Cortex of kidney (tissue), 1 donor: ENCODE results near the gene RILP.

Source experiments
- DNase-seq: peaks from one replicate; lab custom pipeline; 2025; lab: John Stamatoyannopoulos, UW

The RILP gene

DNA sequence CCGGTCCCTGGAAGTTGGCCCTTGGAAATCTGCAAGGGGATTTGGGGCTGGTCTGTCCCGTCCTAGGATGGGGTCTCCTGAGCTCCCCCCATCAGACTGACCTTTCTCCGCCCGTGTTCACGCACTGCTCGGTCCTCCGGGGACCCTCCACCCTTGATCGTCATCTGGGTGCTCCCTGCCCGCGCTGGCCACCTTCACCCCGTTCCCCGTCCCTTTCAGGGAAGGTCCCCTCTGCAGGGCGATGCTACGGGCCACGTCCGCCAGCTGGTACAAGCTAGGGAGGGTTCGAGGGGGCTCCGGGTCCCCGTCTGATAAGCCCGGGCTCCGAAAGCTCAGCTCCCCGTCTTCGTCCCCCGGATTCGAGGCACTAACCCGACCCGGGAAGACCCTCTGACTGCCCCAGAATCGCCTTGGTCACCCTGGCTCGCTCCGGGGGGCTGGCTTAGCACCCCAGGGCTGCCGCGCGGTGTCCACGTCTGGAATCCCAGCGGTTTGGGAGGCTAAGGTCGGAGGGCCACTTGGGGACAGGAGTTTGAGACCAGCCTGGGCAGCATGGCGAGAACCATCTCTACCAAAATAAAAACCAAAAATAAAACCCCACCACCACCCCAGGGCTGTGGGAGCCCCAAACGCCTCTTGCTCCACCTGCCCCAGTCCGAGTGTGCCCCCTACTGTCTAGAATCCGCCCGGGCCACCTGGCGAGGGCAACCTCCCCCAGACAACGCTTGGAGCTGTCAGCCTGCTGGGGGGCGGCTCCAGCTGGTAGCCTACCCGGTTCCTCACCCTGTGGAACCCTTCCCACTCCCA is 20.0 kb downstream of the RILP start:
- no peak for DNase-seq

DNA sequence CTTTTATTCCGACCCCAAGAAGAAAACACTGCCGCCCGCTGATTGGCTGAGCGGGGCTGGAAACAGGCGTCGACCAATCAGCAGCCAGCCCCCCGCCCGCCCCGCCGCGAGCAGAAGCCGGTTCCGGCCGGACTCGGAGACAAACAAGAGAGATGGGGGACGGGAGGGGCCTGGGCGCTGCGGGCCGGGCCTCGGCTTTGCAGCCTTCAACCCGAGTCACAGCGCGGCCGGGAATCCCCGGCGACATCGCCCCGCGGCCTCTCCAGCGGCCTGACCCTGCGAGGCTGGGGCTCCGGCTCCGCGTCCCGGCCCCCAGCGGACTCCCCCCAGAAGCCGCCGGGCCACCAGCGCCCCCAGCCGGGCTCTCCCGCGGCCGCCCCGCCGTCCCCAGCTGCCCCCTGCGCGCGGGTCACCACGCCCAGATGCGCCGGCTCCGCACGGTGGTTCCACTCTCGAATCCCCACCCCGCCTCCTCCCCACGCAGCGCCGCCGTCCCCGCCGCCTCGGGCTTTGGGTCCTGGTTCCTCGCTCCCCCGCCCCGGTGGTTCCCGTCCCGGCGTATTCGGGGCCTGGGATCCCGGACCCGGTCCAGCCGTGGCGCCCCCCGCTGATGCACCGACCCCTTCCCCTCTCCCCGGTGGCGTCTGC is 20.7 kb downstream of the RILP start:
- DNase-seq, result peak; percentile 72

DNA sequence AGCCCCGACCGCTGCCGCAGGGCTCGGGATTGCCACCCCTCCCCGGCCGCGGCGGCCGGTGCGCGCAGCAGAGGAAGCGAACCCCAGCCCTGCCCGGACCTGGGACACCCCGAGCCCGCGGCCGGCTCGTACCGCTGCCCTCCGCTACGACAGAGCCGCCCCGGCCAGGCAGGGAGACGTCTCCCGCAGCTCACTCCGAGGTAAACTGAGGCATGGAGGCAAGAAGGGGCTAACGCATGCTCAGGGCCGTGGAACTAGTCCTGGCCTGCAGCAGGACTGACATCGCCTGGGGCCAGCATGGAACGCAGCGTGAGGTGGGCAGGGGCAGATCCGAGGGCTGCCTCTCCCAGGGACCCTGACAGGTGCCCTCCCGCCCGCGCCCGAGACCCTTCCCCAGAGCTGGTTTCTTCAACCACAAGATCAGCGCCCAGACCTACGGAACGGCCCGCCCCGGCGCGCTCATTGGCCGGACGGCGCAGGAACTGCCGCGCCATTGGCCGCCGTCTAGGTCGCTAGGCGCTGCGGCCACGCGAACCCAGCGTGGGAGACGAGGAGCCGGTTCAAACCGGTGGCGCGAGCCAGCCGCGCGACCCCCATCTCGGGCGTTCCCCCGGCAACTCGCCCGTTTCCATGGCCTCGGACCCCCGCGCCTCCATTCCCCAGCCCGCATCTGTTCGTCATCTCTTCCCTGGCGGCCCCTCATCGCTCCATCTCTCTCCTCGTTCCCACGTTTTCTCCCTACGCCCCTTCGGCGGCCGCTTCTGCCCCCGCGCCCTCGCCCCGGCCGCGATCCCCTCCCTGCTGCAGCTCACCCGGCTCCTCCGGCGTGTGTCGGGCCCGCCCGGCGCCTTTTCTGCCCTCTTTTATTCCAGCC is 21.4 kb downstream of the RILP start, which contains the start of gene SLC43A2:
SLC43A2 (minus strand) TSS at position 853 of the 874 bp plus-strand sequence. CDS start 960 bp downstream, outside the sequence.
- no peak for DNase-seq

DNA sequence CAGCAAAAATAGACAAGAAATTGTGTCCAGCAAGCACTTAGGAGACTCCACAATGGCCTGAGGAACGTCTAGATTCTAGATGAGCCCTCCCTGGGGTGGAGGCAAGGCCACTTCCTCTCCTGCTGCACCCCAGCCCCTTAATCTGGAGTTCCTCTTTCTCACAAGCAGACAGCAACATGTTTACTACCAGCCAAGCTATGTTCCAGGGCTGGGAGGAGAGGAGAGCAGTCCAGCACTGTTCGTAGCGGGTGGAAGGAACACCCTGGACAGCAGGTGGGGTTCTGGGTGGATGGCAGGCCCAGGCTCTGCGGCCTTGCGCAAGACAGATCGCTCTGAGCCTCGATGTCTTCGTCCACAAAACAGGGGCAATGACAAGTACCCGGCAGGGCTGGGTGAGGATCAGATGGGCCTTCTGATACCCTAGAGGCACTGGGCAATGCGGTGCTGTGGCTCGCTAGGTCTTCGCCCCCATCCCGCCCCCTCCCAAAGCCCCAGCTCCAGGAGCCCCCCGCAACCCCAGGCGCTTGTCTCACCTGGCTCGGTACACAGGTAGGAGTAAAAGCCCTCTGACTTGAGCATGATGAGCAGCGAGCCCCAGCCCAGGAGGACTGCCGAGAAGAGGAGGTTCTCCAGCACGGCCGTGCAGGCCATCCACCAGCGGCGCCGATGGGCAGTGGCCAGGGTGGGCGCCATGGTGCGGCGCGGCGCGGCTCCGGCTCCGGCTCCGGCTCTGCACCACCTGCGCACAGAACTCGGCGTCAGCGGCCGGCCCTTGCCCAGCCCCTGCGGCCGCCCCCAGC is 22.3 kb downstream of the RILP start:
- DNase-seq, result no peak

DNA sequence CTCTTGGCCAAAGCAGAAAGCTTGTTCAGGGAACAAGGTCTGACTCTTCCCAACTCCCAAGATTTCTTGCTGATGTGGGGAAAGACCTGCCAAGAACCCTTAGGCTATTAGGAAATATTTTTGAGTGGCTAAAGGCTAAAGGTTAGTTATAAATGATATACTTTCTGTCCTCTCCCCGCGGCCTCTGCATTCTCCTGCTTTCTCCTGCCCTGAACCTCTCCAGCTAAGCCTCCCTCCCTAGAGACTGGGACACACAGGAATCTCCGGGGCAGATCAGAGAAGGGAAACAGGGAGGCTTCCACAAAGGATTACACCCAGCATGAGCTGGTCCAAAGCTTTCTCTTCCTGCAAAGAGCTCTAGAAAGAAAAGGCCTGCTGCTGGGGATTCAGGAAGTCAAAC is 23.3 kb downstream of the RILP start:
- no peak for DNase-seq

DNA sequence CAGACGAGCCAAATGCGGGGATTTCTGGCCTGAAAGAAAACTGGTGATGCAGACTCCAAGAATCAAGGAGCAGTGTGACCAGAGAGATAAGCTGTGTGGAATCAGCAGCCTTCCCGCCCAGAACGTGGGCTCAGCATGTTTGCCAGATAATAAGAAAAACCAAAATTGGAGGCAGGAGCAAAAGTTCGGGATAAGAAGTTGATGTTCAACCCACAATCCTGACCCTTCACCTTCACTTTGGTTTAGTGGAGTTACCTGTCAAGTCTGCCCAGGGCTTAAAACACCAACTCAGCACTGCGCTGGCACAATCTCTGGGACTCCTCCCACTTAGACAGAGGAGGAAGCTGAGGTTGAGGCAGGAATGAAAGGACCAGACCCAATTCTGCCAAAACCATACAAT is 24.1 kb downstream of the RILP start:
- DNase-seq, result no peak

DNA sequence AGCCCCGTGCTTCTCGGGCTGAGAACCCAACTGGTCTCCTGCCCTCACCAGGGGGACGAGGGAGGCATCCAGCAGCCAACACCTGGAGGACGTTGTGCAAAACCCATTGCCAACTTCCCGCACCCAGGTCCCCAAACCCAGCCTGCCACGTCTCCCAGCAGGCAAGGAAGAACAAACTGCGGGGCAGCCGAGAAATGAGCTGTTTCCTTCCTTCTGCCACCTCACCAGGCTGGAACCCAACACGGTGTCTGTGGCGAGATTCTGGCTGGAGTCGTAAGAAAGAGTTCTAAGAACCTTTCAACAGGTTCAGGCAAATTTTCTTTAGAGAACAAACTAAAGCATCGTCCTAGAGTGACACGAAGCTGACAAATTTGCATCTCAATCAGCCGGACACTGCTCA is 24.6 kb downstream of the RILP start:
- no peak for DNase-seq

DNA sequence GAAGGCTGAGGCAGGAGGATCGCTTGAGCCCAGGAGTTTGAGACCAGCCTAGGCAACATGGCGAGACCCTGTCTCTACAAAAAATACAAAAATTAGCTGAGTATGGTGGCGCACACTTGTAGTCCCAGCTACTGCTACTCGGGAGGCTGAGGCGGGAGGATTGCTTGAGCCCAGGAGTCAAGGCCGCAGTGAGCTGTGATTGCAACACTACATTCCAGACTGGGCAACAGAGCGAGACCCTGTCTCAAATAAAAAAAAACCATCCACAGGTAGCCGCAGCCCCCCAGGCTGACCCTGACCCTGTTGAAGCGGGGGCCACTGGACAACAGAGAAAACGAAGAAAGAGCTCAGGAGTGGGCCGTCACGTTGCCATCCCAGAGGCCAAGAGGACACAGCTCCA is 25.0 kb downstream of the RILP start:
- no peak for DNase-seq

DNA sequence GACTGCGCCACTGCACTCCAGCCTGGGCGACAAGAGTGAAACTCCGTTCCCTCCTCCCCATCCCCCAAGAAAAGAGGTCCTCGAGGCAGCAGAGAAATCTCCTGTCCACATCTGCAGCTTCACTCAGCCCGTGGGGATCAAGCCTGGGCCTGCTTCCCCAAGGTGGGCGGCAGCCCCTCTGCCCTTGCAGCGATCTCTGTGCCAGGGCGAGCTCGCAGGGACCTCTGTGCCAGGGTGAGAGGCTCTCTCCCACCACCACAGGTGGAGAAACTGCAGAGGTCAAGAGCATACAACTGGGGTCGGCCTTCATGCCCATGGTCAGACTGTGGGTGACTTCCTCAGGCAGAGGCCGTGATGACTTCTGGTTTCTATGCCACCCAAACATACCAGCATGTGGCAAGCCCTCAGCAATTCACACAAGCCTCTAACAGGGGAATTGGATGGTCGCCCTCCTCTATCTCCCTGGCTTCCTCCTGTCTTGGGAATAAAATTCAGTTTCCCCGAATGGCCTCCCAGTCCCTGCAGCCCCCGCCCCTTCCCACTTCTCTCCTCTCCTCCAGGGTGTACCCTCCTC is 26.5 kb downstream of the RILP start:
- DNase-seq, result no peak

DNA sequence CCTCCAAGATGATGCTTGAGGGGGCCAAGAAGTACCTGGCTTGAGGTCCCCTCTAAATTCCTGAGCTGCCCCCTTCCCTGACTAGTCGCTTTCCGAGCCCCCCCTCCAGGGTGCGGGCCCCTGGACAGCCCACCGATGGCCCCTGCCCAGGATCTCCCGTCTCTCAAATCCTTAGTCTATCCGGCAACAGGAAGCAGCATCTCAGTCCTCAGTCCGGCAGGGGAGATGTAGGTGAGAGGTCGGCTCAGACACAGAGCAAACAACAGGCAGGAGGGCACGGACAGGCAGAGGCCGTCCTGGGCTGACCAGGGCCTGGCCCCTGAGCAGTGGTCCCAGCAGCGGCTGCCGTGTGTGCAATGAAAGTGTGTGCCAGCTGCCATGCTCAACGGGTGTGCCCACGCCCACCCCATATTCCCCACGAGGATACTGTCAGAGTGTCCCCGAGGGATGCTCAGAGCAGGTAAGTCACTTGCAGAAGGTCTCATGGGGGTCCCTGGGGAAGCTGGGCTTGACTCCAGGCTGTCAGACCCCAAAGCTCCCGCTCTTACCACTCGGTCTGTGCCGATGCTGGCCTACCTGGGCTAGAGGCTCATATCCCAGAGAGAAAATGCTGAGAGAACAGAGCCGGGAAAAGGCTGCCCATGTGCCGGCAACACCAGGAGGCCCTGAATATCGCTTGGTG is 28.3 kb downstream of the RILP start:
- no peak for DNase-seq

DNA sequence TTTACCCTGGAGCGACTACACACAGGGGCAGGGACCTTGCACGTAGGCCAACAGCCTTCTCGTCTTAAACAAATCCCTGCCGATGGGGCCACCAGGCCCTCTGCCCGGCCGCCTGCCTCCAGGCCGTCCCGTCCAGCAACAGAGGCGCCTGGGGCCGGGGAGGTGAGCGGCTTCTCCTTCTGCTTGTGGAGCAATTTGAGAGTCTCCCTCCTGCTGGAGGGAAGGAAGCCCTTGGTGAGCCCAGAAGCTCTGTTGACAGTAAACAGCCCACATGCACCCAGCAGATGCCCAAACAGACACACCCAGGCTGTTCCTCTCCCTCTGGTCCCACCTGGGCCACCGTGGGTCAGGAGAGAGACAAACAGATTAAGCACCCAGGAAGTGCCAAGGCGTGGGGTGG is 29.2 kb downstream of the RILP start:
- no peak for DNase-seq

DNA sequence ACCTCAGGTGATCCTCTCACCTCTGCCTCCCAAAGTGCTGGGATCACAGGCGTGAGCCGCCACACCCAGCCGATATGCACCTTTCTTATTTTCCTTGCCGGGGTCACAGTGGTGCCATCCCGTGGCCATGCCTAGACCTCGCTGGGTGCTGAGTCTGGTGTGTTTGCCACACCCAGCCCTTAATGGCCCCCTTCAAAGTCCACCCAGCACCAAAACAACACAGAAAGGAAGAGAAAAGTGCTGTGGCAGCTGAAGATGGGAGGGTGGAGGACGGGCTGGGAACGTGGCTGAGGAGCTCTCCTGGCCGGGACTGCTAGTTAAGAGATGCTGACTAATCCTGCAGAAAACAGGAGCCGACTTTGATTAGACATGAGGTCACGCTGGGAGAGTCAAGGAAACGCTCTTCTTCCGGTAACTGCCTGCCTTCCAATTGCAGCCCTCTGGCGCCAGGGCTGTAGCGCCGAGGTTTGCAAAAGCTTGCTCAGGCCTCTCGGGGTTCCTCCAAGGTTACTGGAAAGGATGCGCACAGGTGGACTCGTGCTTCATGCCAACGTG is 32.0 kb downstream of the RILP start:
- no peak for DNase-seq

DNA sequence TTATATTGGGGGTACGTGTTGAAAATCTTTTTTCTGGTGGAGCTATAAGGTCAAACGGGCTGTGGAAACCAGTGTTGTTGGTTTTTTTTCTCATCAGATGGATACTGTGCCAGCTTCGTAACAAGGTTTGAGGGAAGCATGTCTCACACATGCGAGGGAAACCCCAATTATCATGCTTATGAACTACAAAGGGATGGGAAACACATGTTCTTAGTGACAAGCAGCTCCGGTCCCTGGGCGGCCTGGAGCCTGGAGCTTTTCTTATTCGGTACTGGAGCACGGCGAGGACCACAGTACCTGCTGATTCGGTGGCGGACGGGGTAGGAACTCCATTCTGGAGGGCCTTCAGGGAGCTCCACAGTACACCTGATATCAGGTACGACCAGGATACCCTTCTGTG is 33.6 kb downstream of the RILP start:
- DNase-seq, result no peak

DNA sequence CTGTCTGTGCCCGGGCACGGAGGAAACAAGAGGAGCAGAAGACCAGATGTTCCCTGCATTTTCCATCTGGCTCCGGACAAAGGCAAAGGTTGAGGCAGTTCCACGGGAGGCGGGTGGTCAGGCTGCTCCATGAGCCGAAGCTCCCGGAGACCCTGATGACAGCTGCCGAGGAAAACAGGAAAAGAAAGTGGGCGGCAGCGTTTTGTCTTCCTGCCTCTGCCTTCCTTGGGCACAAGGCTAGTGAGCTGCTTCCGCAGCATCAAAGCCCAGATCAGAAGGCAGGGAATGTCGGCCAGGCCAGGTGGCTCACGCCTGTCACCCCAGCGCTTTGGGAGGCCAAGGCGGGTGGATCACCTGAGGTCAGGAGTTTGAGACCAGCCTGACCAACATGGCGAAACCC is 37.3 kb downstream of the RILP start:
- no peak for DNase-seq

DNA sequence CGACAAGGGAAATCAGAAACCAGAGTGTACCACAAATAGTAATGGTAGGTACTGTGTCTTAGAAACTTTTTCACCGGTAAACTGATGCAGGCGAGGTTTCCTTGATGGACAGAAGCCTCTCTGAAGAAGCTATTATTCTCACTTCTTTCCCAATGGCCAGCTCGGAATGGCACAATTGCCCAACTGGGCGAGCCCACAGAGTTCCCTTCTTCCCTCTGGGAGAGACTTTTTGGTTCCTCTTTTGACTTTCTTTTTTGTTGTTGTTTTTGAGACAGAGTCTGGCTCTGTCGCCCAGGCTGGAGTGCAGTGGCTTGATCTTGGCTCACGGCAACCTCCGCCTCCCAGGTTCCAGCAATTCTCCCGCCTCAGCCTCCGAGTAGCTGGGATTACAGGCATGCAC is 38.0 kb downstream of the RILP start:
- DNase-seq, result no peak

DNA sequence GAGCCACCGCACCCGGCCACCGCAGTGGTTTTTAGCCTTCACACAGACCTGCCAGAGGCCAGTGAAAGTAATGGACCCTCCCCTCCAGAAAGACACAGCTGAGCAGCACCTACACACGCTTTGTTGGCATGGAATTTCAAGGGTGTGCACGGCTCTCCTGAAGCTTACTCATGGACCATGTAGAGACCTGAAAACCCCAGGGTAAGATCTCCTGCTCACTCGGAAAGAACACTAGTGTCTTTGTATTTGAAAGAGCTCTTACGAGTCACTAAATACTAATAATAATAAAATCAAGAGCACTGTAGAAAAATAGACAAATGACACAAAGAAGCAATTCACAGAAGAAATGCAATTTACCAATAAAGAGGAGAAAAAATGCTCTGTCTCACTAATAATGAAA is 41.0 kb downstream of the RILP start:
- DNase-seq, result no peak

DNA sequence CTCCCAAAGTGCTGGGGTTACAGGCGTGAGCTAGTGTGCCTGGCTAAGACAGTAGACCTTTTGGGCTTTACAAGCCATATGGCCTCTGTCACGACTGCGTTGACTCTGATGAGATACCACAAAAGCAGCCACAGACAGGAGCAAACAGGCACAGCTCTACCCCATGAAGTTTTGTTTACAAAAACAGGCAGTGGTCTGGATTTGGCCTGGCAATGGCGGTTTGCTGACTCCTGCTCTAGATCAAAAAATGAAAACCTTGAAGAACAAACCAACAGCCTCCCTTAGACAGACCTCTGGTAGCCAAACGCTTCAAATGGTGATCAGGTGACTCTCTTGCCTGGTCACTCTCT is 41.7 kb downstream of the RILP start:
- DNase-seq, result no peak

DNA sequence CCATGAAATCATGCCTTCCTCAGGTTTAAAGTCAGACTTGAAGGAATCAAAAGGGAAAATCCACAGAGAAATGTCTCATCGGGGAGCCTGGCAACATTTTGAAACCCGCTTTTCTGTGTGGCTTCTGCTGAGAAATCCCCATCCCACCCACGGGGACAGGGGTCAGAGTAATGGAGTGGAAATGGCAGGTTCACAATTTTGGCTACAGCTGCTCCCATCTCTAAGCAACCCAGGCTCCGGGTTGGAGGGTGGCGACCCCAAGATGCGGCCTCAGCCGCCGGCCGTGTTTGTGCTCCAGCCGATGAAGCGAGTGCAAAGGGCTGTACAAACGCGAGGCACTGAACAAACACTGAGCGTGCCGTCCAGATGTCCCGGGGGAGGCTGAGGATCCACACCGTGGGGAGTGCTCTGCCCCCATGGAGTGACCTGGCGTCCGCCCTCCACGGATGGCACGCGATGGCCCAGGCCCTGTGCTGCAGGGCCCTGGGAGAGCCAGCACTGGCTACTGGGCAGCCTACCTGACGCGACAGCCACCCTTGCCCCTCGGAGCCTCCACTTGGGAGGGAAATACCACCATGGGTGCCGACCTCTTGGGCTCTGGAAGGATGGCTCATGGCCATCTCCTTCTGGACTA is 43.2 kb downstream of the RILP start:
- no peak for DNase-seq

DNA sequence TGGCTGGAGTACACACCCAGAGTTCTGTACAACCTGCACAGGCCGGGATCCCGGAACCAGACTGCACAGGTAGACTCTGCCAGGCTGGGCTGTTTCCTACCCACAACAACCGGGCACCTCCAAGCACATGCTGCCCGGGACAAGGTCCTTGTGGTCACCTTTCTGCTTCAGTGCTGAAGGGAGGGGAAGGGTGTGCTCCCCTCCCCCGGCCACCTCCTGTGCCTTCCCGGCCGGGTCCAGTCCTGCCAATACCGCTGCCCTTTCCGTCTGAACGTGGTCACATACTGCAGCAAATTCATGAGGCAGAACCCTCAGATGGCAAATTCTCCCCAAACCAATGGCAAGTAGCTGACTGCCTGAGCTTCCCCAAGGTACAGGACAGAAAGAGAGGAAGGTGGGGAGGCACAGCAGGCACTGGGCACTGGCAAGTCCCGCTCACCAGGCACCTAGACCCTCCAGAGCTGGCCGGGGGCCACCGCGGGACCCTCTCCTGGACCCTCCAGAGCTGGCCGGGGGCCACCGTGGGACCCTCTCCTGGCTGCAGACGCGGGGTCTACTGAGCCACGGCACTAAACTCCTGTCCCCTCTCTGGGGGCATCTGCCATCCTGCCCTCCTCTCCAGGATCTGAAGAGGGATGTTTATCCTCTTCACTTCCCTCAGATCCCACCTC is 43.9 kb downstream of the RILP start:
- no peak for DNase-seq
